ENCODE measurements around the gene IQGAP3. TPM values are rescaled to one million over a fixed set of nuclear protein-coding genes. Genes with fewer than 3 reads are reported as not detected.
"Not testable (repeated sequence)": the region's sequence is repeated elsewhere in the genome, so short reads cannot be mapped to it uniquely, and the experiment has no call there.

Gene IQGAP3
- total and polyA plus RNA-seq, 9 donors = 5.3 to 11.8 (median 8.0) TPM

GRCh38 chr1:156607344-156607743 is 35.0 kb upstream of the IQGAP3 start:
- WGBS (ENCODE audit: insufficient coverage) = 75% methylated on average over 4 of the region's 4 CpGs
- not testable (repeated sequence) for H3K27ac ChIP-seq (ENCODE audit: low read length); DNase-seq; H3K9me3 ChIP-seq (replicated peaks; ENCODE audit: control insufficient read depth, low read depth, low read length); H3K36me3 ChIP-seq (ENCODE audit: control insufficient read depth, insufficient read depth, low read length); H3K4me3 ChIP-seq (ENCODE audit: low read length); H3K4me1 ChIP-seq (ENCODE audit: control insufficient read depth, insufficient read depth, low read length); H3K27me3 ChIP-seq (ENCODE audit: control insufficient read depth, insufficient read depth, low read length)

- no peaks in the 10 kb centered on the region for H3K27me3 ChIP-seq (ENCODE audit: control insufficient read depth, insufficient read depth, low read length)
- 31% methylated on average over 7 of the region's 10 CpGs for WGBS (ENCODE audit: insufficient coverage)
- H3K4me3 ChIP-seq (ENCODE audit: low read length) = no peak overlapping the region
- H3K36me3 ChIP-seq (ENCODE audit: control insufficient read depth, insufficient read depth, low read length) = peaks cover 14% of the 10 kb centered on the region
- no peaks in the 10 kb centered on the region for H3K9me3 ChIP-seq (replicated peaks; ENCODE audit: control insufficient read depth, low read depth, low read length)
- no peak overlapping the region for H3K27ac ChIP-seq (ENCODE audit: low read length)
- DNase-seq = no peak
- peaks cover 15% of the 10 kb centered on the region for H3K4me1 ChIP-seq (ENCODE audit: control insufficient read depth, insufficient read depth, low read length)
These were observed 30.2 kb upstream of the IQGAP3 start for GRCh38 chr1:156602557-156602993.

GRCh38 chr1:156601892-156602291 is 29.5 kb upstream of the IQGAP3 start:
- no peak for DNase-seq
- Histone ChIP-seq H3K9me3 (replicated peaks; ENCODE audit: control insufficient read depth, low read depth, low read length) (no peaks in the 10 kb centered on the region), H3K27ac (ENCODE audit: low read length) (peak overlapping the region; percentile 81), H3K4me1 (ENCODE audit: control insufficient read depth, insufficient read depth, low read length) (peaks cover 15% of the 10 kb centered on the region), H3K4me3 (ENCODE audit: low read length) (peak overlapping the region; percentile 64), H3K36me3 (ENCODE audit: control insufficient read depth, insufficient read depth, low read length) (peaks cover 21% of the 10 kb centered on the region), H3K27me3 (ENCODE audit: control insufficient read depth, insufficient read depth, low read length) (no peaks in the 10 kb centered on the region)
- WGBS (ENCODE audit: insufficient coverage) = 68% methylated on average over 5 of the region's 12 CpGs

GRCh38 chr1:156601122-156601830 is 28.9 kb upstream of the IQGAP3 start, which contains the start of gene GPATCH4:
Gene GPATCH4, minus strand, starts transcription at chr1:156601479.
- 1% methylated on average over 27 of the region's 35 CpGs for WGBS (ENCODE audit: insufficient coverage)
- Histone ChIP-seq H3K27me3 (ENCODE audit: control insufficient read depth, insufficient read depth, low read length) (no peaks in the 10 kb centered on the region), H3K36me3 (ENCODE audit: control insufficient read depth, insufficient read depth, low read length) (peaks cover 27% of the 10 kb centered on the region), H3K27ac (ENCODE audit: low read length) (peak within 1 kb of the TSS; percentile 81), H3K9me3 (replicated peaks; ENCODE audit: control insufficient read depth, low read depth, low read length) (no peaks in the 10 kb centered on the region), H3K4me1 (ENCODE audit: control insufficient read depth, insufficient read depth, low read length) (peaks cover 15% of the 10 kb centered on the region), H3K4me3 (ENCODE audit: low read length) (peak within 1 kb of the TSS; percentile 64)
- peak; percentile 94 for DNase-seq

GRCh38 chr1:156600733-156601121 is 28.4 kb upstream of the IQGAP3 start:
- no peaks in the 10 kb centered on the region for H3K9me3 ChIP-seq (replicated peaks; ENCODE audit: control insufficient read depth, low read depth, low read length)
- H3K4me1 ChIP-seq (ENCODE audit: control insufficient read depth, insufficient read depth, low read length) = peaks cover 15% of the 10 kb centered on the region
- 4% methylated on average over 4 of the region's 13 CpGs for WGBS (ENCODE audit: insufficient coverage)
- H3K27me3 ChIP-seq (ENCODE audit: control insufficient read depth, insufficient read depth, low read length) = no peaks in the 10 kb centered on the region
- no peak for DNase-seq
- H3K4me3 ChIP-seq (ENCODE audit: low read length) = peak overlapping the region; percentile 64
- peaks cover 32% of the 10 kb centered on the region for H3K36me3 ChIP-seq (ENCODE audit: control insufficient read depth, insufficient read depth, low read length)
- peak overlapping the region; percentile 81 for H3K27ac ChIP-seq (ENCODE audit: low read length)

- Histone ChIP-seq H3K27ac (ENCODE audit: low read length) (no peak overlapping the region), H3K27me3 (ENCODE audit: control insufficient read depth, insufficient read depth, low read length) (no peaks in the 10 kb centered on the region)
- no CpG with 5 or more reads among the region's 3 CpGs for WGBS (ENCODE audit: insufficient coverage)
These were observed 27.4 kb upstream of the IQGAP3 start for GRCh38 chr1:156599811-156600210.

GRCh38 chr1:156598731-156599432 is 26.5 kb upstream of the IQGAP3 start:
- Histone ChIP-seq H3K9me3 (replicated peaks; ENCODE audit: control insufficient read depth, low read depth, low read length) (no peaks in the 10 kb centered on the region), H3K36me3 (ENCODE audit: control insufficient read depth, insufficient read depth, low read length) (peaks cover 50% of the 10 kb centered on the region)
- no peak for DNase-seq

More at GRCh38 chr1:156599811-156600210, 27.4 kb upstream of the IQGAP3 start:
- H3K9me3 ChIP-seq (replicated peaks; ENCODE audit: control insufficient read depth, low read depth, low read length) = no peaks in the 10 kb centered on the region
- H3K4me3 ChIP-seq (ENCODE audit: low read length) = no peak overlapping the region
- peaks cover 15% of the 10 kb centered on the region for H3K4me1 ChIP-seq (ENCODE audit: control insufficient read depth, insufficient read depth, low read length)
- peaks cover 42% of the 10 kb centered on the region for H3K36me3 ChIP-seq (ENCODE audit: control insufficient read depth, insufficient read depth, low read length)
- DNase-seq = no peak

GRCh38 chr1:156598125-156598524 is 25.8 kb upstream of the IQGAP3 start:
- Histone ChIP-seq H3K27ac (ENCODE audit: low read length) (no peak overlapping the region), H3K27me3 (ENCODE audit: control insufficient read depth, insufficient read depth, low read length) (no peaks in the 10 kb centered on the region), H3K4me1 (ENCODE audit: control insufficient read depth, insufficient read depth, low read length) (peaks cover 15% of the 10 kb centered on the region), H3K4me3 (ENCODE audit: low read length) (no peak overlapping the region), H3K9me3 (replicated peaks; ENCODE audit: control insufficient read depth, low read depth, low read length) (no peaks in the 10 kb centered on the region), H3K36me3 (ENCODE audit: control insufficient read depth, insufficient read depth, low read length) (peaks cover 58% of the 10 kb centered on the region)
- WGBS (ENCODE audit: insufficient coverage) = 98% methylated on average over 5 of the region's 5 CpGs
- no peak for DNase-seq

More at GRCh38 chr1:156598731-156599432, 26.5 kb upstream of the IQGAP3 start:
- no peak overlapping the region for H3K27ac ChIP-seq (ENCODE audit: low read length)
- no peak overlapping the region for H3K4me3 ChIP-seq (ENCODE audit: low read length)
- no peaks in the 10 kb centered on the region for H3K27me3 ChIP-seq (ENCODE audit: control insufficient read depth, insufficient read depth, low read length)
- H3K4me1 ChIP-seq (ENCODE audit: control insufficient read depth, insufficient read depth, low read length) = peaks cover 15% of the 10 kb centered on the region
- WGBS (ENCODE audit: insufficient coverage) = 100% methylated on average over 2 of the region's 4 CpGs

GRCh38 chr1:156596426-156596825 is 24.1 kb upstream of the IQGAP3 start:
- Histone ChIP-seq H3K4me1 (ENCODE audit: control insufficient read depth, insufficient read depth, low read length) (peaks cover 15% of the 10 kb centered on the region), H3K9me3 (replicated peaks; ENCODE audit: control insufficient read depth, low read depth, low read length) (no peaks in the 10 kb centered on the region), H3K27me3 (ENCODE audit: control insufficient read depth, insufficient read depth, low read length) (no peaks in the 10 kb centered on the region), H3K36me3 (ENCODE audit: control insufficient read depth, insufficient read depth, low read length) (peaks cover 64% of the 10 kb centered on the region), H3K4me3 (ENCODE audit: low read length) (no peak overlapping the region), H3K27ac (ENCODE audit: low read length) (no peak overlapping the region)
- DNase-seq = no peak
- 100% methylated on average over 1 of the region's 3 CpGs for WGBS (ENCODE audit: insufficient coverage)

GRCh38 chr1:156595016-156595415 is 22.7 kb upstream of the IQGAP3 start:
- Histone ChIP-seq H3K9me3 (replicated peaks; ENCODE audit: control insufficient read depth, low read depth, low read length) (no peaks in the 10 kb centered on the region), H3K4me1 (ENCODE audit: control insufficient read depth, insufficient read depth, low read length) (peaks cover 11% of the 10 kb centered on the region), H3K4me3 (ENCODE audit: low read length) (no peak overlapping the region), H3K27ac (ENCODE audit: low read length) (no peak overlapping the region), H3K27me3 (ENCODE audit: control insufficient read depth, insufficient read depth, low read length) (no peaks in the 10 kb centered on the region), H3K36me3 (ENCODE audit: control insufficient read depth, insufficient read depth, low read length) (peaks cover 64% of the 10 kb centered on the region)
- no peak for DNase-seq
- WGBS (ENCODE audit: insufficient coverage) = 90% methylated on average over 2 of the region's 2 CpGs
